Tibial nerve (tissue), 3 donors: ENCODE measurements around the gene CMKLR1.

Experiments
- POLR2A ChIP-seq, 2 donors: fragments of 450-650 bp; IDR thresholded peaks; one replicate each; pipeline ENCODE4 v1.6.1; 2017; ENCODE audit warnings: antibody characterized with exemption in 2 of 2, mild to moderate bottlenecking in 2 of 2, moderate library complexity in 2 of 2
- TF ChIP-seq, protein P1 (sequence below), 5 experiments: fragments of 200-600 bp in 3 of 5; fragments of 450-650 bp in 2 of 5; sonication (generic) in 3 of 5; IDR thresholded peaks; one replicate each; pipeline ENCODE4 v1.5.1; 2016 to 2019; ENCODE audit warnings: antibody characterized with exemption in 5 of 5, mild to moderate bottlenecking in 3 of 5, moderate library complexity in 2 of 5

DNA sequence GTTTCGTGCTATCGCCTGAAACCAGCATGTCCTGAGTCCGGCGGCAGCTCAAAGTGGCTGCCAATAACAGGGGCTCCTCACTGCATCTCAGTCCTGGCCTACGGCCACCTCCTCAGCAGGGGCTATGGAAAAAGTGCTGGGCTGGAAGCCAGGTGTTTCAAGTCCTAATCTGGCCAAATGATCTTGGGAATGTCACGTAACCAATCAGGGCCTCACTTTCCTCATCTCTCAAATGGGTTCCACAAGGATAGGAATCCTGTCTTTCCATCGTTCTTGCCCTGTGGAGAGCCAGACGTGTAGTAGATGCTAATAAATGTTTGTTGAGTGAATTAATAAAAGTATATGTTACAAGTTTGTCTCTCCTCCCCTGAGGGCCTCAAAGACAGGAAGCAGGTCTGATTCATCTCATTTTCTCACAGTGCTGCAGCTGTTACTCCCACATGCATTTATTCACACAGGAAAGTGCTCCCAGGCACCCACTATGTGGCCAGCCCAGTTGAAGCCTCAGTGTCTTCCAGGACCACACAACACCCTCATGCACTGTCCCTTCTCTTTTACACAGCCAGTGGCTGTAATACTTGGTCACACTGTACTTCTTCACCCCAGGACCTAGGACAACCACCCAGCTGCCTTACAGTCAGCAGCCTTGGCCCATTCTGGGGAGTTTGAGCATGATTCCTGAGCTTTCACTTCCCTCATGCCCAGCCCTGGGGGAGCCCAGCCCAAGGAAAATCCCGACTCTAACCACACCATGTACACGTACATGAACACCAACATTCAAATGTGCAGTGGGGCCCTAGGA is 5.0 kb downstream of the CMKLR1 start:
- TF ChIP-seq, protein P1, sequence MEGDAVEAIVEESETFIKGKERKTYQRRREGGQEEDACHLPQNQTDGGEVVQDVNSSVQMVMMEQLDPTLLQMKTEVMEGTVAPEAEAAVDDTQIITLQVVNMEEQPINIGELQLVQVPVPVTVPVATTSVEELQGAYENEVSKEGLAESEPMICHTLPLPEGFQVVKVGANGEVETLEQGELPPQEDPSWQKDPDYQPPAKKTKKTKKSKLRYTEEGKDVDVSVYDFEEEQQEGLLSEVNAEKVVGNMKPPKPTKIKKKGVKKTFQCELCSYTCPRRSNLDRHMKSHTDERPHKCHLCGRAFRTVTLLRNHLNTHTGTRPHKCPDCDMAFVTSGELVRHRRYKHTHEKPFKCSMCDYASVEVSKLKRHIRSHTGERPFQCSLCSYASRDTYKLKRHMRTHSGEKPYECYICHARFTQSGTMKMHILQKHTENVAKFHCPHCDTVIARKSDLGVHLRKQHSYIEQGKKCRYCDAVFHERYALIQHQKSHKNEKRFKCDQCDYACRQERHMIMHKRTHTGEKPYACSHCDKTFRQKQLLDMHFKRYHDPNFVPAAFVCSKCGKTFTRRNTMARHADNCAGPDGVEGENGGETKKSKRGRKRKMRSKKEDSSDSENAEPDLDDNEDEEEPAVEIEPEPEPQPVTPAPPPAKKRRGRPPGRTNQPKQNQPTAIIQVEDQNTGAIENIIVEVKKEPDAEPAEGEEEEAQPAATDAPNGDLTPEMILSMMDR (IDR thresholded peaks at IDR 0.05) = no peak
- no peak for TF ChIP-seq POLR2A (IDR thresholded peaks at IDR 0.05)
